Loucy (cell line): Measurements from ENCODE around the gene ELMO1.

Source experiments
- EZH2phosphoT487 ChIP-seq: fragments of 200-600 bp; IDR thresholded peaks from 2 replicates; pipeline ENCODE4 v1.6.1; 2018; ENCODE audit warnings: antibody characterized with exemption, mild to moderate bottlenecking, moderate library complexity, borderline replicate concordance
- TF ChIP-seq, protein P1 (sequence below): fragments of 200-600 bp; sonication (generic); conservative IDR thresholded peaks from 2 replicates; pipeline ENCODE4 v1.5.1; 2014; ENCODE audit warnings: mild to moderate bottlenecking, antibody characterized with exemption, low read length

DNA sequence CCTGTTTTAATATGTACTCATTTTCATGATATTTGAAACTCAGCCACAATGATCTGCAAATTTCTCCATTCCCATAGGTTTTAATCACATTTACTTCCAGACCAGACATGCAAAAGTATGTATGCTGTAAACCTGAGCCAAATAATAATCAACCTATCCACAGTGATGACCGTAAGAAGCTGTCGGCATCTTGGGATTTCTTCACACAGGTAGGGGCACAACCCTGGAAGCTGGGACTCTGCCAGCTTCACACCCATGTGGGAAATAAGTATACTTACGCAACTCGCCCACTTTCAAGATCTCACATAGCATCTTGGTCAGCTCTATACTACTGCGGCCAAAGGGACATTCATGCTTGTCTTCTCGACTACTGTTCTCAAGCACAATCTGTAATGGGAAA is 352.3 kb downstream of the ELMO1 start:
- TF ChIP-seq, protein P1, sequence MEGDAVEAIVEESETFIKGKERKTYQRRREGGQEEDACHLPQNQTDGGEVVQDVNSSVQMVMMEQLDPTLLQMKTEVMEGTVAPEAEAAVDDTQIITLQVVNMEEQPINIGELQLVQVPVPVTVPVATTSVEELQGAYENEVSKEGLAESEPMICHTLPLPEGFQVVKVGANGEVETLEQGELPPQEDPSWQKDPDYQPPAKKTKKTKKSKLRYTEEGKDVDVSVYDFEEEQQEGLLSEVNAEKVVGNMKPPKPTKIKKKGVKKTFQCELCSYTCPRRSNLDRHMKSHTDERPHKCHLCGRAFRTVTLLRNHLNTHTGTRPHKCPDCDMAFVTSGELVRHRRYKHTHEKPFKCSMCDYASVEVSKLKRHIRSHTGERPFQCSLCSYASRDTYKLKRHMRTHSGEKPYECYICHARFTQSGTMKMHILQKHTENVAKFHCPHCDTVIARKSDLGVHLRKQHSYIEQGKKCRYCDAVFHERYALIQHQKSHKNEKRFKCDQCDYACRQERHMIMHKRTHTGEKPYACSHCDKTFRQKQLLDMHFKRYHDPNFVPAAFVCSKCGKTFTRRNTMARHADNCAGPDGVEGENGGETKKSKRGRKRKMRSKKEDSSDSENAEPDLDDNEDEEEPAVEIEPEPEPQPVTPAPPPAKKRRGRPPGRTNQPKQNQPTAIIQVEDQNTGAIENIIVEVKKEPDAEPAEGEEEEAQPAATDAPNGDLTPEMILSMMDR = no peak
- TF ChIP-seq EZH2phosphoT487 = no peak
